Vagina (tissue), 2 donors: ENCODE results near the gene ENPP5. TPM values are rescaled to one million over a fixed set of nuclear protein-coding genes. Genes with fewer than 3 reads are reported as not detected.
A peak's percentile ranks its signal among the peaks of the same experiment; 100 is the strongest.
"Not testable (repeated sequence)": the region's sequence is repeated elsewhere in the genome, so short reads cannot be mapped to it uniquely, and the experiment has no call there.

Experiments
- DNase-seq, 2 donors: peaks; one replicate each; pipeline ENCODE4 v3.0.0-alpha.2; 2017; ENCODE audit errors: extremely low spot score in 2 of 2
- H3K27ac ChIP-seq: fragments of 200-600 bp; sonication (generic); one replicate; pipeline ENCODE4 v1.5.1; 2019
- H3K27me3 ChIP-seq: fragments of 200-600 bp; sonication (generic); one replicate; pipeline ENCODE4 v1.5.1; 2019
- H3K36me3 ChIP-seq, 2 donors: fragments of 200-600 bp; sonication (generic); one replicate each; pipeline ENCODE4 v1.5.1; 2017 to 2019
- H3K4me1 ChIP-seq: fragments of 200-600 bp; sonication (generic); one replicate; pipeline ENCODE4 v1.5.1; 2019
- H3K4me3 ChIP-seq, 2 donors: fragments of 200-600 bp; sonication (generic); 1 replicate in 1 of 2; 2 replicates in 1 of 2; pipeline ENCODE4 v1.5.1; 2016 to 2019
- H3K9me3 ChIP-seq: fragments of 200-600 bp; sonication (generic); one replicate; pipeline ENCODE4 v1.5.1; 2019
- POLR2A ChIP-seq, 2 donors: fragments of 450-650 bp; IDR thresholded peaks; one replicate each; pipeline ENCODE4 v1.6.1; 2017; ENCODE audit warnings: antibody characterized with exemption in 2 of 2, mild to moderate bottlenecking in 2 of 2, moderate library complexity in 2 of 2
- POLR2AphosphoS5 ChIP-seq, 2 donors: sonication (generic); formaldehyde crosslinking; IDR thresholded peaks; one replicate each; pipeline ENCODE4 v1.9.0; 2017; ENCODE audit warnings: antibody characterized with exemption in 2 of 2, mild to moderate bottlenecking in 2 of 2, low read depth in 1 of 2; ENCODE audit not compliant: insufficient read depth in 1 of 2
- intact Hi-C: fragments of 100-400 bp; cut with DNase I; formaldehyde crosslinking; loops from one replicate; pipeline ENCODE4 v1.15.1; 2023
- total RNA-seq: library from RNA; depleted of rRNA; stranded (reverse); fragments of >200 nt; gene quantifications from one replicate; pipeline ENCODE4 v1.2.3, GENCODE V29; 2016
- TF ChIP-seq, protein P1 (sequence below), 3 experiments: fragments of 450-650 bp in 2 of 3; fragments of 200-600 bp in 1 of 3; sonication (generic) in 1 of 3; IDR thresholded peaks; one replicate each; pipeline ENCODE4 v1.5.1; 2017 to 2019; ENCODE audit warnings: antibody characterized with exemption in 3 of 3, mild to moderate bottlenecking in 2 of 3, moderate library complexity in 2 of 3

The ENPP5 gene
- total RNA-seq, 1 donor from 2014 or later = 2.5 TPM

GRCh38 chr6:46129291-46129628 lies 41.5 kb downstream of the ENPP5 start:
- TF ChIP-seq POLR2AphosphoS5 (IDR thresholded peaks at IDR 0.05; ENCODE audit: insufficient read depth in 1 of 2, low read depth in 1 of 2) = no peak
- no peak for TF ChIP-seq POLR2A (IDR thresholded peaks at IDR 0.05)
- TF ChIP-seq, protein P1, sequence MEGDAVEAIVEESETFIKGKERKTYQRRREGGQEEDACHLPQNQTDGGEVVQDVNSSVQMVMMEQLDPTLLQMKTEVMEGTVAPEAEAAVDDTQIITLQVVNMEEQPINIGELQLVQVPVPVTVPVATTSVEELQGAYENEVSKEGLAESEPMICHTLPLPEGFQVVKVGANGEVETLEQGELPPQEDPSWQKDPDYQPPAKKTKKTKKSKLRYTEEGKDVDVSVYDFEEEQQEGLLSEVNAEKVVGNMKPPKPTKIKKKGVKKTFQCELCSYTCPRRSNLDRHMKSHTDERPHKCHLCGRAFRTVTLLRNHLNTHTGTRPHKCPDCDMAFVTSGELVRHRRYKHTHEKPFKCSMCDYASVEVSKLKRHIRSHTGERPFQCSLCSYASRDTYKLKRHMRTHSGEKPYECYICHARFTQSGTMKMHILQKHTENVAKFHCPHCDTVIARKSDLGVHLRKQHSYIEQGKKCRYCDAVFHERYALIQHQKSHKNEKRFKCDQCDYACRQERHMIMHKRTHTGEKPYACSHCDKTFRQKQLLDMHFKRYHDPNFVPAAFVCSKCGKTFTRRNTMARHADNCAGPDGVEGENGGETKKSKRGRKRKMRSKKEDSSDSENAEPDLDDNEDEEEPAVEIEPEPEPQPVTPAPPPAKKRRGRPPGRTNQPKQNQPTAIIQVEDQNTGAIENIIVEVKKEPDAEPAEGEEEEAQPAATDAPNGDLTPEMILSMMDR (IDR thresholded peaks at IDR 0.05) = no peak
- Histone ChIP-seq H3K27ac (no peak overlapping the region), H3K36me3 (no peaks in the 10 kb centered on the region), H3K4me3 (peak overlapping the region; percentile 51 to 72), H3K27me3 (no peaks in the 10 kb centered on the region), H3K9me3 (no peaks in the 10 kb centered on the region), H3K4me1 (peaks cover 10% of the 10 kb centered on the region)
- DNase-seq = no peak
- intact Hi-C loops = no loop called here

GRCh38 chr6:46128476-46128875 lies 42.3 kb downstream of the ENPP5 start:
- no peaks in the 10 kb centered on the region for H3K36me3 ChIP-seq
- H3K4me1 ChIP-seq = peaks cover 10% of the 10 kb centered on the region
- no peak overlapping the region for H3K4me3 ChIP-seq
- intact Hi-C loops = no loop called here
- TF ChIP-seq POLR2AphosphoS5 (IDR thresholded peaks at IDR 0.05; ENCODE audit: insufficient read depth in 1 of 2, low read depth in 1 of 2) (no peak), POLR2A (IDR thresholded peaks at IDR 0.05) (no peak)
- TF ChIP-seq, protein P1 (IDR thresholded peaks at IDR 0.05) = no peak
- no peaks in the 10 kb centered on the region for H3K27me3 ChIP-seq
- H3K27ac ChIP-seq = no peak overlapping the region
- no peak for DNase-seq
- no peaks in the 10 kb centered on the region for H3K9me3 ChIP-seq

DNA sequence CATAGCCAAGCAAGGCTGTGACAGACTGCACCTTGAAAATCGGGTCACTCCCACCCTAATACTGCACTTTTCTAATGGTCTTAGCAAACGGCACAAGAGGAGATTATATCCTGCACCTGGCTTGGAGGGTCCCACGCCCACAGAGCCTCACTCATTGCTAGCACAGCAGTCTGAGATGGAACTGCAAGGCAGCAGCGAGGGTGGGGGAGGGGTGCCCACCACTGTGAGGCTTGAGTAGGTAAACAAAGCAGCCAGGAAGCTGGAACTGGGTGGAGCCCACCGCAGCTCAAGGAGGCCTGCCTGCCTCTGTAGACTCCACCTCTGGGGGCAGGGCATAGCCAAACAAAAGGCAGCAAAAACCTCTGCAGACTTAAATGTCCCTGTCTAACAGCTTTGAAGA lies 51.1 kb downstream of the ENPP5 start:
- DNase-seq, H3K27me3 ChIP-seq, H3K4me1 ChIP-seq, H3K27ac ChIP-seq, intact Hi-C loops, H3K36me3 ChIP-seq, H3K4me3 ChIP-seq, H3K9me3 ChIP-seq: not testable (repeated sequence)

GRCh38 chr6:46118836-46119235 lies 51.9 kb downstream of the ENPP5 start:
- Histone ChIP-seq H3K4me3 (no peak overlapping the region), H3K9me3 (no peaks in the 10 kb centered on the region), H3K27ac (no peak overlapping the region), H3K4me1 (no peaks in the 10 kb centered on the region), H3K27me3 (no peaks in the 10 kb centered on the region), H3K36me3 (no peaks in the 10 kb centered on the region)
- TF ChIP-seq, protein P1 (IDR thresholded peaks at IDR 0.05) = no peak
- TF ChIP-seq POLR2A (IDR thresholded peaks at IDR 0.05) (no peak), POLR2AphosphoS5 (IDR thresholded peaks at IDR 0.05; ENCODE audit: insufficient read depth in 1 of 2, low read depth in 1 of 2) (no peak)
- no peak for DNase-seq
- intact Hi-C loops = no loop called here

GRCh38 chr6:46118157-46118556 lies 52.6 kb downstream of the ENPP5 start:
- Histone ChIP-seq H3K27ac (no peak overlapping the region), H3K36me3 (no peaks in the 10 kb centered on the region), H3K4me1 (no peaks in the 10 kb centered on the region), H3K4me3 (no peak overlapping the region), H3K27me3 (no peaks in the 10 kb centered on the region), H3K9me3 (no peaks in the 10 kb centered on the region)
- TF ChIP-seq, protein P1 (IDR thresholded peaks at IDR 0.05) = no peak
- no peak for TF ChIP-seq POLR2A (IDR thresholded peaks at IDR 0.05)
- no peak for TF ChIP-seq POLR2AphosphoS5 (IDR thresholded peaks at IDR 0.05; ENCODE audit: insufficient read depth in 1 of 2, low read depth in 1 of 2)
- intact Hi-C loops = no loop called here
- DNase-seq = no peak

DNA sequence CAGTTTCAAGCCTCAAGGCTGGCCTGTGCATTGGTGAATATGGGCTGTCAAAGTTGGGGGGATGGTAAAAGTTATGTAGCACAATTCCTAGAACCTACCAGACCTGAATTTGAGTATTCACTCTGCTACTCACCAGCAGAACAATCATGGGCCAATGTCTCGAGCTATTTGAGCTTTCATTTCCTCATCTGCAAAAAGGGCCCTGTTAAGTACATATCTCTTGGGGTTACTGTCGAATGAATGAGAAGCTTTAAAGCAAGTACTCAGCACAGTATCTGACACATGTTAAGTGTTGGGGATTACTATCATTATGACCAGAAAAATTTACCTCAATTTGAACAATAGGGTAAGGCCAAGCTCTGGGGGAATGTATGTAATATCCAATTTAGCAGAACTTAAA lies 54.5 kb downstream of the ENPP5 start:
- Histone ChIP-seq H3K27me3 (no peaks in the 10 kb centered on the region), H3K36me3 (no peaks in the 10 kb centered on the region), H3K4me1 (no peaks in the 10 kb centered on the region), H3K27ac (no peak overlapping the region), H3K9me3 (no peaks in the 10 kb centered on the region), H3K4me3 (no peak overlapping the region)
- intact Hi-C loops = no loop called here
- TF ChIP-seq POLR2A (IDR thresholded peaks at IDR 0.05) (no peak), POLR2AphosphoS5 (IDR thresholded peaks at IDR 0.05; ENCODE audit: insufficient read depth in 1 of 2, low read depth in 1 of 2) (no peak)
- TF ChIP-seq, protein P1 (IDR thresholded peaks at IDR 0.05) = no peak
- no peak for DNase-seq
